Measurements from ENCODE around the gene UBA5. TPM values are rescaled to one million over a fixed set of nuclear protein-coding genes. Genes with fewer than 3 reads are reported as not detected.

The UBA5 gene
- total RNA-seq, 1 donor from 2014 or later: 36.2 TPM

DNA sequence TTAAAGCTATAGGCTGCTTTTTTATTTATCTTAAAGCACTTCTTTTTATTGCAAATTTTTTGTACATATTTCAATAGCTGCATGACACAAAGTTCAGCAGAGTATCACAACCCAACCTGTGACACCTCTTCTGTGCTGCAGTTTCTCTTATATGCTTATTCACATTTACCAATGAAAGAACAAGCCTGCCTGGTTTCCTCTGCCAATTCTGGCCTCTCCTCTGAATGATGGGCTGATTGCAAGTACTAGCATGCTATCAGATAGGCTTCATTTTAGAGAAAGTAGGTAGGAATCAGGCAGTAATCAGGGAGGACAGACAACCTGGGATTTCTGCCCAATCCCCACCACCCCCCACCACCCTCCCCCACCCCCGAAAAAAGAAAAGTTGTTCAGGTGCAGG lies 36.5 kb upstream of the UBA5 start:
- no peak overlapping the region for H3K9ac ChIP-seq (ENCODE audit: low read length)
- FAIRE-seq: no peak
- H3K27me3 Mint-ChIP-seq (ENCODE audit: low read depth, unreplicated experiment): no peaks in the 10 kb centered on the region

GRCh38 chr3:132624790-132625189 lies 35.3 kb upstream of the UBA5 start:
- H3K4me2 ChIP-seq (ENCODE audit: low read length): no peak overlapping the region
- Mint-ChIP-seq H3K9me3 (ENCODE audit: unreplicated experiment) (no peaks in the 10 kb centered on the region), H3K4me1 (ENCODE audit: low read depth, unreplicated experiment) (peaks cover 3% of the 10 kb centered on the region), H3K4me3 (ENCODE audit: unreplicated experiment) (no peak overlapping the region), H3K27me3 (ENCODE audit: low read depth, unreplicated experiment) (no peaks in the 10 kb centered on the region), H3K36me3 (ENCODE audit: low read depth, unreplicated experiment) (peaks cover 9% of the 10 kb centered on the region), H3K27ac (ENCODE audit: unreplicated experiment) (no peak overlapping the region)
- H3K4me3 ChIP-seq (ENCODE audit: insufficient read depth, low read depth, low read length): no peak overlapping the region
- H2AFZ ChIP-seq (ENCODE audit: low read depth, low read length): no peak overlapping the region
- DNase-seq (ENCODE audit: low read depth) (no peak), FAIRE-seq (no peak)
- no peak overlapping the region for H3K9ac ChIP-seq (ENCODE audit: low read length)
- H3K79me2 ChIP-seq (ENCODE audit: insufficient read depth, low read length): no peaks in the 10 kb centered on the region
- peaks cover 11% of the 10 kb centered on the region for H3K36me3 ChIP-seq (ENCODE audit: insufficient read depth, low read length)
- no peaks in the 10 kb centered on the region for H3K27me3 ChIP-seq (ENCODE audit: insufficient read depth, low read length)
- H3K9me3 ChIP-seq (ENCODE audit: insufficient read depth, low read depth, low read length): no peaks in the 10 kb centered on the region
- H3K4me1 ChIP-seq (ENCODE audit: insufficient read depth, low read length): peaks cover 5% of the 10 kb centered on the region
- no peaks in the 10 kb centered on the region for H4K20me1 ChIP-seq (ENCODE audit: insufficient read depth, low read length)
- TF ChIP-seq EZH2 (IDR thresholded peaks at IDR 0.05; ENCODE audit: insufficient read depth, low read length): no peak
- no peak for TF ChIP-seq CTCF (IDR thresholded peaks at IDR 0.05; ENCODE audit: insufficient read depth, low read depth, low read length)
- H3K27ac ChIP-seq (ENCODE audit: low read depth, low read length): no peak overlapping the region

More for the DNA sequence above, 36.5 kb upstream of the UBA5 start:
- no peaks in the 10 kb centered on the region for H4K20me1 ChIP-seq (ENCODE audit: insufficient read depth, low read length)
- Mint-ChIP-seq H3K27ac (ENCODE audit: unreplicated experiment) (no peak overlapping the region), H3K4me1 (ENCODE audit: low read depth, unreplicated experiment) (no peaks in the 10 kb centered on the region), H3K36me3 (ENCODE audit: low read depth, unreplicated experiment) (peaks cover 9% of the 10 kb centered on the region), H3K9me3 (ENCODE audit: unreplicated experiment) (no peaks in the 10 kb centered on the region), H3K4me3 (ENCODE audit: unreplicated experiment) (no peak overlapping the region)
- no peaks in the 10 kb centered on the region for H3K4me1 ChIP-seq (ENCODE audit: insufficient read depth, low read length)
- H3K4me2 ChIP-seq (ENCODE audit: low read length): no peak overlapping the region
- H3K27me3 ChIP-seq (ENCODE audit: insufficient read depth, low read length): no peaks in the 10 kb centered on the region
- H3K27ac ChIP-seq (ENCODE audit: low read depth, low read length): no peak overlapping the region
- no peak for TF ChIP-seq CTCF (IDR thresholded peaks at IDR 0.05; ENCODE audit: insufficient read depth, low read depth, low read length)
- TF ChIP-seq EZH2 (IDR thresholded peaks at IDR 0.05; ENCODE audit: insufficient read depth, low read length): no peak
- no peaks in the 10 kb centered on the region for H3K9me3 ChIP-seq (ENCODE audit: insufficient read depth, low read depth, low read length)
- no peak overlapping the region for H2AFZ ChIP-seq (ENCODE audit: low read depth, low read length)
- no peak for DNase-seq (ENCODE audit: low read depth)
- no peak overlapping the region for H3K4me3 ChIP-seq (ENCODE audit: insufficient read depth, low read depth, low read length)
- H3K79me2 ChIP-seq (ENCODE audit: insufficient read depth, low read length): no peaks in the 10 kb centered on the region
- H3K36me3 ChIP-seq (ENCODE audit: insufficient read depth, low read length): peaks cover 11% of the 10 kb centered on the region

GRCh38 chr3:132625613-132626012 lies 34.5 kb upstream of the UBA5 start:
- Histone ChIP-seq H3K27ac (ENCODE audit: low read depth, low read length) (no peak overlapping the region), H3K4me1 (ENCODE audit: insufficient read depth, low read length) (peaks cover 10% of the 10 kb centered on the region), H3K79me2 (ENCODE audit: insufficient read depth, low read length) (no peaks in the 10 kb centered on the region), H3K4me2 (ENCODE audit: low read length) (no peak overlapping the region), H4K20me1 (ENCODE audit: insufficient read depth, low read length) (no peaks in the 10 kb centered on the region), H3K27me3 (ENCODE audit: insufficient read depth, low read length) (no peaks in the 10 kb centered on the region), H3K9me3 (ENCODE audit: insufficient read depth, low read depth, low read length) (no peaks in the 10 kb centered on the region), H3K9ac (ENCODE audit: low read length) (no peak overlapping the region), H3K36me3 (ENCODE audit: insufficient read depth, low read length) (peaks cover 11% of the 10 kb centered on the region), H3K4me3 (ENCODE audit: insufficient read depth, low read depth, low read length) (no peak overlapping the region), H2AFZ (ENCODE audit: low read depth, low read length) (no peak overlapping the region)
- H3K4me1 Mint-ChIP-seq (ENCODE audit: low read depth, unreplicated experiment): peaks cover 3% of the 10 kb centered on the region
- TF ChIP-seq EZH2 (IDR thresholded peaks at IDR 0.05; ENCODE audit: insufficient read depth, low read length) (no peak), CTCF (IDR thresholded peaks at IDR 0.05; ENCODE audit: insufficient read depth, low read depth, low read length) (no peak)
- no peaks in the 10 kb centered on the region for H3K9me3 Mint-ChIP-seq (ENCODE audit: unreplicated experiment)
- no peak overlapping the region for H3K27ac Mint-ChIP-seq (ENCODE audit: unreplicated experiment)
- DNase-seq (ENCODE audit: low read depth) (no peak), FAIRE-seq (no peak)
- no peaks in the 10 kb centered on the region for H3K27me3 Mint-ChIP-seq (ENCODE audit: low read depth, unreplicated experiment)
- H3K4me3 Mint-ChIP-seq (ENCODE audit: unreplicated experiment): no peak overlapping the region
- H3K36me3 Mint-ChIP-seq (ENCODE audit: low read depth, unreplicated experiment): peaks cover 7% of the 10 kb centered on the region

Data from astrocyte (in vitro differentiated cells and primary cell).